ENCODE measurements around the gene GRIN2B.

Gene GRIN2B

GRCh38 chr12:13973996-13974395 lies 7.4 kb downstream of the GRIN2B start:
- no peaks in the 10 kb centered on the region for H3K4me1 Mint-ChIP-seq
- H3K4me3 Mint-ChIP-seq = no peak overlapping the region
- no peak for DNase-seq
- H3K27me3 Mint-ChIP-seq = peaks cover 28% of the 10 kb centered on the region
- no peaks in the 10 kb centered on the region for H3K9me3 Mint-ChIP-seq
- no peak overlapping the region for H3K27ac Mint-ChIP-seq
- no peak for ATAC-seq
- no peaks in the 10 kb centered on the region for H3K36me3 Mint-ChIP-seq (ENCODE audit: low read depth)

DNA sequence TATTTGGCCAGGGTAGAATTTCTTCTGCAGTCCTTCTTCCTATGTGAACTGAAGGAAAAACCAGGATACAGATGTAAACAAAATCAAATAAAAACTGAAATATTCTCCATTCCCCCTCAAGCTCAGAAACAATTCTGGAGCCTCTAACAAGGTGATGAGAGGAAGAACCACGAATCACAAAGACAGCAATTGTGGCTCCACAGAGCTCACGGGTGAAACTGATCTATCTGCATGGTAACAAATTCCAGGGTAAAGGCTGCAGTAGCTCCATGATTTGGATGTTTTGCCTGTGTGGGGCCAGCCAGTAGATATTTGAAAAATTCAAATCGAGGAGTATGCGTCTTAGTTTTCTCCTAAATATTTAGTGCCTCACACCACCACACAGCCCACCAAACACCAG lies 10.6 kb downstream of the GRIN2B start:
- Mint-ChIP-seq H3K36me3 (ENCODE audit: low read depth) (no peaks in the 10 kb centered on the region), H3K4me1 (no peaks in the 10 kb centered on the region), H3K27ac (no peak overlapping the region), H3K9me3 (no peaks in the 10 kb centered on the region), H3K27me3 (peaks cover 9% of the 10 kb centered on the region), H3K4me3 (no peak overlapping the region)
- DNase-seq (no peak), ATAC-seq (no peak)

- no peak for DNase-seq
- no peak overlapping the region for H3K27ac Mint-ChIP-seq
- no peaks in the 10 kb centered on the region for H3K4me1 Mint-ChIP-seq
- peaks cover 2% of the 10 kb centered on the region for H3K27me3 Mint-ChIP-seq
- H3K9me3 Mint-ChIP-seq = no peaks in the 10 kb centered on the region
- H3K36me3 Mint-ChIP-seq (ENCODE audit: low read depth) = no peaks in the 10 kb centered on the region
- no peak for ATAC-seq
- no peak overlapping the region for H3K4me3 Mint-ChIP-seq
Measured at GRCh38 chr12:13968281-13968680, 13.1 kb downstream of the GRIN2B start.

DNA sequence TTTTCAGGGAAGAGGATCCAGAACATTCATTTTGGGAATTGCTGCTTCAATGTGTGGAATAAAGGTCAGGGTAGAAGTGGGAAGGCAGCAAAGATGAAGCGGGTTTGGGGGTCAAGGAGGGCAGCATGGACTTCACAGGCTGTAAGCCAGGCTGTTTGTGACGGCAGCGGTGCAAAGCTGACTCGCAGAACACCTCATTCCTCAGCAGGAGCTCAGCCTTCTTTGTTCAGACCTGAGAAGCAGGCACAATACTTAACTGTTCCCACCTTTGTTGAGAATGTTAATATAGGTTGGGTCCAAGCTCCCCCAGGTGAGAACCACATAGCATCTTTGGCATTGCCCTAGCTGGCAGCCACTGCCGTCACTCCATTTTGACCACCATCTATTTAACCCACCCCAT lies 16.7 kb downstream of the GRIN2B start:
- no peaks in the 10 kb centered on the region for H3K4me1 Mint-ChIP-seq
- no peak overlapping the region for H3K4me3 Mint-ChIP-seq
- H3K9me3 Mint-ChIP-seq = no peaks in the 10 kb centered on the region
- DNase-seq (no peak), ATAC-seq (no peak)
- H3K27me3 Mint-ChIP-seq = peaks cover 4% of the 10 kb centered on the region
- H3K36me3 Mint-ChIP-seq (ENCODE audit: low read depth) = no peaks in the 10 kb centered on the region
- H3K27ac Mint-ChIP-seq = no peak overlapping the region

- no peaks in the 10 kb centered on the region for H3K36me3 Mint-ChIP-seq (ENCODE audit: low read depth)
- no peak for ATAC-seq
- H3K4me1 Mint-ChIP-seq = no peaks in the 10 kb centered on the region
- no peak overlapping the region for H3K4me3 Mint-ChIP-seq
- no peak for DNase-seq
- H3K27me3 Mint-ChIP-seq = peaks cover 10% of the 10 kb centered on the region
- H3K27ac Mint-ChIP-seq = no peak overlapping the region
- H3K9me3 Mint-ChIP-seq = no peaks in the 10 kb centered on the region
Measured at GRCh38 chr12:13962699-13963098, 18.7 kb downstream of the GRIN2B start.

- H3K4me3 Mint-ChIP-seq = no peak overlapping the region
- ATAC-seq (no peak), DNase-seq (no peak)
- no peaks in the 10 kb centered on the region for H3K9me3 Mint-ChIP-seq
- no peak overlapping the region for H3K27ac Mint-ChIP-seq
- no peaks in the 10 kb centered on the region for H3K36me3 Mint-ChIP-seq (ENCODE audit: low read depth)
- no peaks in the 10 kb centered on the region for H3K4me1 Mint-ChIP-seq
- H3K27me3 Mint-ChIP-seq = peaks cover 10% of the 10 kb centered on the region
Measured at GRCh38 chr12:13961971-13962370, 19.4 kb downstream of the GRIN2B start.

GRCh38 chr12:13959131-13959723 lies 22.2 kb downstream of the GRIN2B start:
- Mint-ChIP-seq H3K4me3 (no peak overlapping the region), H3K4me1 (no peaks in the 10 kb centered on the region), H3K27me3 (peaks cover 9% of the 10 kb centered on the region), H3K36me3 (ENCODE audit: low read depth) (no peaks in the 10 kb centered on the region), H3K27ac (no peak overlapping the region), H3K9me3 (no peaks in the 10 kb centered on the region)
- no peak for DNase-seq
- ATAC-seq = no peak

GRCh38 chr12:13957576-13957975 lies 23.8 kb downstream of the GRIN2B start:
- Mint-ChIP-seq H3K4me1 (no peaks in the 10 kb centered on the region), H3K9me3 (no peaks in the 10 kb centered on the region), H3K27me3 (peaks cover 9% of the 10 kb centered on the region), H3K27ac (no peak overlapping the region), H3K36me3 (ENCODE audit: low read depth) (no peaks in the 10 kb centered on the region), H3K4me3 (no peak overlapping the region)
- ATAC-seq = no peak
- no peak for DNase-seq

GRCh38 chr12:13956060-13956590 lies 25.3 kb downstream of the GRIN2B start:
- Mint-ChIP-seq H3K9me3 (no peaks in the 10 kb centered on the region), H3K4me3 (no peak overlapping the region), H3K27ac (no peak overlapping the region), H3K27me3 (peaks cover 9% of the 10 kb centered on the region), H3K4me1 (no peaks in the 10 kb centered on the region), H3K36me3 (ENCODE audit: low read depth) (no peaks in the 10 kb centered on the region)
- ATAC-seq = no peak
- DNase-seq = no peak

- H3K9me3 Mint-ChIP-seq = no peaks in the 10 kb centered on the region
Measured at GRCh38 chr12:13952096-13952495, 29.3 kb downstream of the GRIN2B start.

GRCh38 chr12:13950502-13950901 lies 30.9 kb downstream of the GRIN2B start:
- no peaks in the 10 kb centered on the region for H3K4me1 Mint-ChIP-seq
- H3K4me3 Mint-ChIP-seq = no peak overlapping the region

More at GRCh38 chr12:13952096-13952495, 29.3 kb downstream of the GRIN2B start:
- DNase-seq (no peak), ATAC-seq (no peak)
- no peaks in the 10 kb centered on the region for H3K36me3 Mint-ChIP-seq (ENCODE audit: low read depth)
- H3K27ac Mint-ChIP-seq = no peak overlapping the region
- no peaks in the 10 kb centered on the region for H3K4me1 Mint-ChIP-seq
- no peaks in the 10 kb centered on the region for H3K27me3 Mint-ChIP-seq
- H3K4me3 Mint-ChIP-seq = no peak overlapping the region

GRCh38 chr12:13948621-13949020 lies 32.8 kb downstream of the GRIN2B start:
- Mint-ChIP-seq H3K27me3 (peaks cover 4% of the 10 kb centered on the region), H3K27ac (no peak overlapping the region), H3K9me3 (no peaks in the 10 kb centered on the region), H3K4me1 (no peaks in the 10 kb centered on the region), H3K4me3 (no peak overlapping the region), H3K36me3 (ENCODE audit: low read depth) (no peaks in the 10 kb centered on the region)
- ATAC-seq (no peak), DNase-seq (no peak)

More at GRCh38 chr12:13950502-13950901, 30.9 kb downstream of the GRIN2B start:
- Mint-ChIP-seq H3K27me3 (peaks cover 1% of the 10 kb centered on the region), H3K9me3 (no peaks in the 10 kb centered on the region), H3K27ac (no peak overlapping the region), H3K36me3 (ENCODE audit: low read depth) (no peaks in the 10 kb centered on the region)
- ATAC-seq = no peak
- DNase-seq = no peak

DNA sequence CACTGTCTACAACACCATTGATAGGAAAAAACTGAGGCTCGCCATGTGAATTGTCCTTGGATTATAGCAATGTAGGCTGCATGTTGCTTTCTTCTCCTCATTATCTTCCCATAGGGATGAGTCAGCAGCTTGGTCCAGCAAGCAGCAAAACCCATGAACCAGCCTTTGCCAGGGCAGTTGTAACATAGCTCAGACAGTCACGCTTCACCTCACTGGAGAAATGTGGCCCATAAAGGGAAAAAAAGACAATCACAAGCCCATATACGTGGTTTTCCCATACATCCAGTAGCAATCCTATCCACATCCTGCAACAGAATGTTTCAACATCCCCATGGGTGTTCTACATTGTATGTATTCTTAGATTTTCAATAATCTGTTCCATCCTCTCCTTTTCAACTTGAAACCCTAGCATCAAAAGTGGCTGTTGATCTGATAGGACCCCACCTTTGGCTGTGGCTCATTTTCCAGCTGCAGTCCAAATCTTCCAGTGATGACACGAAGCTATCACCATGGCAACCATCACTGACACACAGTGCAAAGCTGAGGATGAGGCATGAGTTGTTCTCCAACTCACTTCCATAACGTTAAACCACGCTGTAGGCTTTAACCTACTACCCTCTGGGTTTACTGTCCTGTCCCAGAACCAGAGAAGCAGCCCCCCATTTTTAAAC lies 34.0 kb downstream of the GRIN2B start:
- ATAC-seq (no peak), DNase-seq (no peak)
- H3K4me3 Mint-ChIP-seq = no peak overlapping the region
- no peaks in the 10 kb centered on the region for H3K9me3 Mint-ChIP-seq
- H3K27me3 Mint-ChIP-seq = peaks cover 8% of the 10 kb centered on the region
- H3K27ac Mint-ChIP-seq = no peak overlapping the region
- H3K36me3 Mint-ChIP-seq (ENCODE audit: low read depth) = no peaks in the 10 kb centered on the region
- no peaks in the 10 kb centered on the region for H3K4me1 Mint-ChIP-seq

- Mint-ChIP-seq H3K36me3 (ENCODE audit: low read depth) (no peaks in the 10 kb centered on the region), H3K27ac (no peak overlapping the region), H3K9me3 (no peaks in the 10 kb centered on the region), H3K4me3 (no peak overlapping the region), H3K27me3 (peaks cover 20% of the 10 kb centered on the region), H3K4me1 (no peaks in the 10 kb centered on the region)
- no peak for ATAC-seq
- no peak for DNase-seq
Measured at GRCh38 chr12:13945641-13946040, 35.8 kb downstream of the GRIN2B start.

DNA sequence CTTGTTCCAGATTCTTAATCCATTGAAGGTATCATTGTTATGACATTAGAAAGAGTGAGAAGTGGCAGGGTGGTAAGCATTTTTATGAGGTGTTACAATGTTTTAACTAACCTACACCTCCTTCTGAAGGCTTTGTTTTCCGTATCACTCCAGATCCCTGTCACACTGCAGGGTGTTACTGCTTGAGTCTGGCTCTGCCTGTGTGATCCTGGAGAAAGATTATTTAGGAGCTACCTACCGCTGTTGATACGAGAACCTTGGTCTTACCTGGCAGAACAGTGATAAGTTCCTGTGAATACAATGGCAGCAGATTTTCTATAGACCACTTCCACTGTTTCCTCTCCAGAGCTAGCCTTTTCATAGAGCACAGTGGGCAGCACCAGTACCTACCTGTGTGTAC lies 36.2 kb downstream of the GRIN2B start:
- H3K4me1 Mint-ChIP-seq = no peaks in the 10 kb centered on the region
- DNase-seq (no peak), ATAC-seq (no peak)
- H3K27me3 Mint-ChIP-seq = peaks cover 21% of the 10 kb centered on the region
- H3K9me3 Mint-ChIP-seq = no peaks in the 10 kb centered on the region
- no peak overlapping the region for H3K27ac Mint-ChIP-seq
- H3K4me3 Mint-ChIP-seq = no peak overlapping the region
- H3K36me3 Mint-ChIP-seq (ENCODE audit: low read depth) = no peaks in the 10 kb centered on the region

Data from activated naive CD8-positive, alpha-beta T cell treated with anti-CD3 and anti-CD28 coated beads, Interleukin-2, amount 50 U/mL, for 24 hours (primary cell).